T-helper 1 cell treated with Interleukin-12 subunit alpha and Interleukin-12 subunit beta and Interleukin-4 antibody, amounts not matched to agents 30 ng/mL and 1 ng/mL, for 36 hours (primary cell): ENCODE results near the gene CAP2. TPM values are rescaled to one million over a fixed set of nuclear protein-coding genes. Genes with fewer than 3 reads are reported as not detected.

Source experiments
- intact Hi-C: fragments of 100-400 bp; cut with micrococcal nuclease; formaldehyde crosslinking; loops from one replicate; pipeline ENCODE4 v1.15.1; 2024
- total RNA-seq: library from RNA; stranded (reverse); gene quantifications from 2 replicates; pipeline ENCODE4 v1.2.3, GENCODE V29; 2022

CAP2 gene
- total RNA-seq, 1 donor from 2014 or later, result not detected

GRCh38 chr6:17473554-17473953 lies 80.2 kb downstream of the CAP2 start:
- intact Hi-C loops, result no loop called here

DNA sequence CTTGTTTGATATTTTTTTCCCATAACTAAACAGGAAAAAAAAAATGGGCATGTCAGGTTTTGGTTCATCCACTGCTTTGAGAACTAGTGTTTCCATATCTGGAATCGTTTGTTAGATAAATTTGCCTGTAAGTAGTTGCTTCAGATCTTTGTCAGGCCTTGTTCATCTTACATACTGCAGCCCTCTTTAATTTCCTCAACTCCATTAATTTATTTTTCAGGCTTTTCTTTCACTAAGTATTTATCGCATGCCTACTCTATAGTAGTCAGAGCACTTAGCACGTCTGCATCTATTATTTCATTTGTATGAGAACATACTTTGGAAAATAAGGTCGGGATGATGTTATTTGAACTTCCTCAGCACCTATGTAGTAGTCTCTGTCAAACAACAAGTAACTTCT lies 80.9 kb downstream of the CAP2 start:
- intact Hi-C loops, result no loop called here

- intact Hi-C loops, result no loop called here
These were observed 82.3 kb downstream of the CAP2 start for GRCh38 chr6:17475606-17476244.

GRCh38 chr6:17476511-17476910 lies 83.1 kb downstream of the CAP2 start:
- intact Hi-C loops, result no loop called here

DNA sequence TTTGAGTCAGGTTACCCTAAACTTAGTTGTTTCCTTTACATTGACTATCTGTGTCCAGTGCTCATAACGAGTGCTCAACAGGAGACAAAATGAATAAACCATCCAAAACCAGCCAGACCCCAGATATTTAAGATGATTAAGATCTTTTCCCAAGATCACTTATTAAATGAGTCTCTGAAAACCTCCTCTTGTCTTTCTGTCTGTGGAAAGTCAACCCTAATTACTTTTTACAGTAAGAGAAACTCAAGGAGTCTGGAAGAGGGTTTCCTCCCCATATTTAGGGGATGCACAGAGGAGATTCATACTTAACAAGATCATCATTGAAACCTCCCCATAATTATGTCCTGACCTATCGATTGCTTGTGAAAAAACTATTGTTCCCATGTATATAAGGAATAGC lies 84.0 kb downstream of the CAP2 start:
- intact Hi-C loops, result no loop called here

DNA sequence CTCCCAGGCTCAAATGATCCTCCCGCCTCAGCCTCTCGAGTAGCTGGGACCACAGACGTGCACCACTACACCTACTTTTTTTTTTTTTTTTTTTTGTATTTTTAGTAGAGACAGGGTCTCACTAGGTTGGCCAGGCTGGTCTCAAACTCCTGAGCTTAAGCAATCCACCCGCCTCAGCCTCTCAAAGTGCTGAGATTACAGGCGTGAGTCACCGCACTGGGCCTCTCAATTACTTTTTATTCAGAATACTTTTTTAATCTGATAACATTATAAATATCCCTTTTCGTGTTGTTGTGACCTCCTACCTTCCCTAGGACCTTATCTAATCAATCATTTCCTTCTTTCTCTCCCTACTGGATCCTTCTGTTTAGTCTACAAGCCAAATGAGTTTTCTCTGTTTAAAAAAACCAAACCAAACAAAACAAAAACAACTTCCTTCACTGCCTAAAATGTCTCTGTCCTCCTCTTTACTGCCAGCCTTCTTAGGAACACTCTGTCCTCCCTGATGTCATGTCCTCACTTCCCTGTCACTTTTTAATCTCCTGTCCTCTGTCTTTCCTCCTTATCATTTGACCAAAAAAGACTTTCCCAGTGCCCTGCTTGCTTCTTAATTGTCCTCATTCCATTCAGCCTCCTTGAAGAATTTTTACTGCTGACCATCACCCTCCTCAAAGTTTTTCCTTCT lies 85.0 kb downstream of the CAP2 start:
- intact Hi-C loops, result no loop called here

DNA sequence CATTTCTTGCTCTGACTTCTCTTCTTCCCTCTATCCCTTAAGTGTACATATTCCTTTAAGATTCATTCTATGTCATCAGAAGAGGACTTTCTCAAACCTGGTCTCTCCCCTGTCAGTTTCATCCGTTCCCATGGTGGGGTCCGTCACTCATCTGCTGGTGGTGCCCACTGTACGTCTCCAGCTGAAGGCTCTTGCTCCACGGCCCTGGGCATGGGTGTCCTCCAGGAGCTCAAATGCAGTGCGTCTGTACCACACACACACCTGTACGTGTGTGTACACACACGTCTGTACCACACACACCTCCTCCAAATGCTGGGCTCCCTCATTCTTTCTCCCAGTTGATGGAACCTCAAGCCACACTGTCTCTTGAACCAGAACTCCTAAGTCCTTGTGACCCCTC lies 85.6 kb downstream of the CAP2 start:
- intact Hi-C loops, result no loop called here

DNA sequence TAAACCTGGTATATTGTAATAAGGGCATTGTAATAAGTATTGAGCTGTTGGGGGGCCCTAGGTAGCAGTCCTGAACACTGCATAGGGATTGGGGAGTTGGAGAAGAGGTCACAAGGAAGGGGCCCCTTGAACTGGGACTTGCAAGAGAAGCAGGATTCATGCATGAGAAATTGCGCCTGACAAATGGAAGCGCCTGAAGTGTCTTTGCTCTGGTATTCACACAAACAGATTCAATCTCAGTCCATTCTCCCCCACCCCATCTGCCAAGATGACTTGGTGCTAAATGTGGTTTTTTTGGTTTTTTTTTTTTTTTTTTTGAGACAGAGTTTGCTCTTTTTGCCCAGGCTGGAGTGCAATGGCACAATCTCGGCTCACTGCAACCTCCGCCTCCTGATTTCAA lies 87.1 kb downstream of the CAP2 start:
- intact Hi-C loops, result no loop called here

GRCh38 chr6:17482711-17483110 lies 89.3 kb downstream of the CAP2 start:
- intact Hi-C loops, result no loop called here

GRCh38 chr6:17483391-17484016 lies 90.1 kb downstream of the CAP2 start:
- intact Hi-C loops, result no loop called here

- intact Hi-C loops, result no loop called here
These were observed 90.9 kb downstream of the CAP2 start for GRCh38 chr6:17484201-17484849.

DNA sequence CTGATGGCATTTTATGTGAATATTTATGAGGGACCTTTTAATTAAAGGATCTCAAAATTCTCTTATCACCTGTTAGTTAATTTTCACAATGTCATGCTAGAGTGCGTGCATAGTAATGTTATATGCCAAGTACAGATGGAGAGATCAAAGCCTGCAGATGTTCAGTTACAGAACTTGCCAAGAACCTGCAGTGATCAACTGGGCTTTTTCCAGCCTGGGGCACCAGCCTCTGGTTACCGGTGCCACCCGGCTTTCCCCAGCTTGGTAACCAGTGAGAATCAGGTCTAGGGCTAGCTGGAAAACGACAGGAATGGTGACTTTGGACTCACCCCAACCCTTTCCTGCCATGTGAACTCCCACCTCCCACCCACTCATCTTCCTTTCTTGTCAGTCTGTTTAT lies 91.8 kb downstream of the CAP2 start:
- intact Hi-C loops, result no loop called here

GRCh38 chr6:17485946-17486345 lies 92.6 kb downstream of the CAP2 start:
- intact Hi-C loops, result no loop called here

GRCh38 chr6:17486680-17487079 lies 93.3 kb downstream of the CAP2 start:
- intact Hi-C loops, result no loop called here

- intact Hi-C loops, result no loop called here
These were observed 97.3 kb downstream of the CAP2 start for GRCh38 chr6:17490724-17491123.

- intact Hi-C loops, result no loop called here
These were observed 98.2 kb downstream of the CAP2 start for GRCh38 chr6:17491416-17492142.

DNA sequence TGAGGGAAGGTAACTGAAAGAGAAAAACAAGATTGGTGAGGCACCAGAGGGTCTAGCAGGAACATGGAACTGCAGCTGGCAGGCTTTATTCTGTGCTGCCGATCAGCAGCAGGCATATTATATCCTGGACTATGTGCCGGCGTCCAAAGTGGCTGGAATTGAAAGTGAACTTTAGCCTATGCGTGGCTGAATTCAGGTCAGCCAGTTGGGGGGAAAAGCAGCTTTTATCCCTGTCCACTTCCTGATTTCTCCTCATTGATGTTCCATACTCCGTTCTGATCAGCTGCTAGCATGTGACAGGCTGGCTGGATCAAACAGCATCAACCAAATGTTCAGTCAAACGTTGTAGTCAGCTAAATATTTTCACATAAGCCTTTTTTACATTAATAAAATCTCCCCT lies 99.0 kb downstream of the CAP2 start:
- intact Hi-C loops, result no loop called here

GRCh38 chr6:17493286-17493685 lies 99.9 kb downstream of the CAP2 start:
- intact Hi-C loops, result no loop called here

- intact Hi-C loops, result no loop called here
These were observed 100.8 kb downstream of the CAP2 start for GRCh38 chr6:17494177-17494576.

GRCh38 chr6:17494919-17495318 lies 101.5 kb downstream of the CAP2 start:
- intact Hi-C loops, result no loop called here

DNA sequence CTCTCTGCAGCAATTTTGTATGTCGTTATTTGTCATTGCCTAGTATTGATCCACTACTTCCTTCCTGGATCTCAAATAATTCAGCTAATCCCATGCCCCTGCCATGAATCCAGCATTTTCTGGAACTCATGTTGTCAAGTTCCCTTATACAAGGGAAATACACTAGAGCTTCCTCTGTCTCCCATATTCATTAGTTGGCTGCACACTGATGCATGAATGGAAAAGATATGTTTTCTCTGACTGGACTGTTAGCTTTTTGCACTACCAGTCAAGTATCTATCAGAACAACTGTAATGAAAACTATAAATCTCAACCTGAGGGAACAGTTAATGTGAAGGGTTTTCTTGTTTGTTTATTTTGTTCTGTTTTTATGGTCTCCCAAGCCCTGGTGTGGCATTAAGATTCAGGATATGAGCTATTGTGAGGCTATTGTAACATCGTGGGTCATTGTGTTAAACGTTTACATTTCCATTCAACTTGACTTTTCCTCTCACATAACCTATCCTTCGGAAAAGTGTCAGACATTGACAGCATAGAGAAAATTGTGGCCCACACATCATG lies 104.2 kb downstream of the CAP2 start:
- intact Hi-C loops, result no loop called here
